Gastrocnemius medialis (tissue), 4 donors: Measurements from ENCODE around the gene ROBO1. TPM values are rescaled to one million over a fixed set of nuclear protein-coding genes. Genes with fewer than 3 reads are reported as not detected.

ENCODE experiments used
- ATAC-seq, 2 donors: fragments of 150-250 bp; one replicate each; pipeline ENCODE4 v1.9.1; 2016
- DNase-seq, 2 donors: peaks; one replicate each; pipeline ENCODE4 v3.0.0-alpha.2; 2019
- H3K27ac ChIP-seq, 4 donors: fragments of 200-600 bp; sonication (generic); 1 replicate in 1 of 4; 2 replicates in 3 of 4; pipeline ENCODE4 v1.5.1; 2016 to 2018; ENCODE audit warnings: mild to moderate bottlenecking in 2 of 4, moderate library complexity in 1 of 4
- H3K27me3 ChIP-seq, 3 donors: fragments of 200-600 bp; sonication (generic) in 2 of 3; 1 replicate in 1 of 3; 2 replicates in 2 of 3; pipeline versions ENCODE4 v1.5.1 to v1.6.0; 2016 to 2019; ENCODE audit warnings: mild to moderate bottlenecking in 1 of 3, moderate library complexity in 1 of 3
- H3K36me3 ChIP-seq, 2 donors: fragments of 200-600 bp; sonication (generic) in 1 of 2; one replicate each; pipeline ENCODE4 v1.5.1; 2017 to 2018
- H3K4me1 ChIP-seq, 2 donors: fragments of 200-600 bp; sonication (generic) in 1 of 2; one replicate each; pipeline ENCODE4 v1.5.1; 2016 to 2017; ENCODE audit warnings: mild to moderate bottlenecking in 2 of 2
- H3K4me3 ChIP-seq, 4 donors: fragments of 200-600 bp; sonication (generic) in 3 of 4; 1 replicate in 1 of 4; 2 replicates in 3 of 4; pipeline ENCODE4 v1.5.1; 2016 to 2019; ENCODE audit warnings: mild to moderate bottlenecking in 2 of 4
- H3K9me3 ChIP-seq, 3 donors: fragments of 200-600 bp; sonication (generic) in 2 of 3; 1 replicate in 1 of 3; 2 replicates in 2 of 3; pipeline ENCODE4 v1.5.1; 2016 to 2019
- POLR2A ChIP-seq, 2 donors: fragments of 450-650 bp; IDR thresholded peaks; one replicate each; pipeline ENCODE4 v1.6.1; 2017; ENCODE audit warnings: antibody characterized with exemption in 2 of 2, mild to moderate bottlenecking in 2 of 2, moderate library complexity in 2 of 2
- in situ Hi-C, 4 donors: fragments of 200-750 bp; cut with MboI; loops; one replicate each; pipeline versions ENCODE4 v1.15.0 to v1.8.0; 2017; ENCODE audit warnings: low sequenced_read_pairs in 4 of 4
- intact Hi-C: fragments of 100-400 bp; cut with DNase I; formaldehyde crosslinking; loops from one replicate; pipeline ENCODE4 v1.15.1; 2023; ENCODE audit warnings: low total_unique reads
- total RNA-seq, 4 donors: library from RNA; depleted of rRNA; stranded (reverse); fragments of >200 nt; gene quantifications; one replicate each; pipeline versions ENCODE4 v1.1.0 to v1.2.3, GENCODE V29; 2016
- TF ChIP-seq, protein P1 (sequence below), 5 experiments: fragments of 450-650 bp in 3 of 5; fragments of 200-600 bp in 2 of 5; sonication (generic) in 2 of 5; IDR thresholded peaks in 4 of 5; conservative IDR thresholded peaks in 1 of 5; 1 replicate in 4 of 5; 2 replicates in 1 of 5; pipeline ENCODE4 v1.5.1; 2016 to 2019; ENCODE audit warnings: antibody characterized with exemption in 5 of 5, mild to moderate bottlenecking in 3 of 5, moderate library complexity in 3 of 5

The ROBO1 gene
- total RNA-seq, 4 donors from 2014 or later = 4.2 to 16.0 (median 9.5) TPM

DNA sequence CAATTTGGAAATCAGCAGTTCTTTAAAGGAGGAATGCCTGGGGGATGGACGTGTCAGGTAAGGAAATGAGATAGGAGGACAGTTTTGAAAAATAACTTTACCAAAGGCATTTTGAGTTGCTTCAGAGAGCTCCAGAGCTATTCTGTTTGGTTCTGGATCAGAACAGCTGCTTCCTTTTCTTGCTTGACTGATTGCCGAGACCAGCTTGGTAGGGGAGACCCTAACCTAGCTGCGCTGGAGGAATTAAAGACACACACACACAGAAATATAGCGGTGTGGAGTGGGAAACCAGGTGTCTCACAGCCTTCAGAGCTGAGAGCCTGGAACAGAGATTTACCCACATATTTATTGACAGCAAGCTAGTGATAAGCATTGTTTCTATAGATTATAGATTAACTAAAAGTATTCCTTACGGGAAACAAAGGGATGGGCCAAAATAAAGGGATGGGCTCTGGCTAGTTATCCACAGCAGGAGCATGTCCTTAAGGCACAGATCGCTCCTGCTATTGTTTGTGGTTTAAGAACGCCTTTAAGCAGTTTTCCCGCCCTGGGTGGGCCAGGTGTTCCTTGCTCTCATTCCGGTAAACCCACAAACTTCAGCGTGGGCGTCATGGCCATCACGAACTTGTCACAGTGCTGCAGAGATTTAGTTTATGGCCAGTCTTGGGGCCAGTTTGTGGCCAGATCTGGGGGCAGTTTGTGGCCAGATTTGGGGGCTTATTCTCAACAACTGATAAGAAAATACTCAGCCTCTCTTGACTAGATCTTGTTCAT lies 556.0 kb downstream of the ROBO1 start:
- Histone ChIP-seq H3K4me1 (no peaks in the 10 kb centered on the region), H3K27me3 (no peaks in the 10 kb centered on the region), H3K36me3 (no peaks in the 10 kb centered on the region), H3K4me3 (no peak overlapping the region), H3K9me3 (no peaks in the 10 kb centered on the region), H3K27ac (no peak overlapping the region)
- DNase-seq = no peak
- ATAC-seq = no peak
- no peak for TF ChIP-seq POLR2A (IDR thresholded peaks at IDR 0.05)
- TF ChIP-seq, protein P1, sequence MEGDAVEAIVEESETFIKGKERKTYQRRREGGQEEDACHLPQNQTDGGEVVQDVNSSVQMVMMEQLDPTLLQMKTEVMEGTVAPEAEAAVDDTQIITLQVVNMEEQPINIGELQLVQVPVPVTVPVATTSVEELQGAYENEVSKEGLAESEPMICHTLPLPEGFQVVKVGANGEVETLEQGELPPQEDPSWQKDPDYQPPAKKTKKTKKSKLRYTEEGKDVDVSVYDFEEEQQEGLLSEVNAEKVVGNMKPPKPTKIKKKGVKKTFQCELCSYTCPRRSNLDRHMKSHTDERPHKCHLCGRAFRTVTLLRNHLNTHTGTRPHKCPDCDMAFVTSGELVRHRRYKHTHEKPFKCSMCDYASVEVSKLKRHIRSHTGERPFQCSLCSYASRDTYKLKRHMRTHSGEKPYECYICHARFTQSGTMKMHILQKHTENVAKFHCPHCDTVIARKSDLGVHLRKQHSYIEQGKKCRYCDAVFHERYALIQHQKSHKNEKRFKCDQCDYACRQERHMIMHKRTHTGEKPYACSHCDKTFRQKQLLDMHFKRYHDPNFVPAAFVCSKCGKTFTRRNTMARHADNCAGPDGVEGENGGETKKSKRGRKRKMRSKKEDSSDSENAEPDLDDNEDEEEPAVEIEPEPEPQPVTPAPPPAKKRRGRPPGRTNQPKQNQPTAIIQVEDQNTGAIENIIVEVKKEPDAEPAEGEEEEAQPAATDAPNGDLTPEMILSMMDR (IDR thresholded peaks at IDR 0.05 in 4 of 5, conservative IDR thresholded peaks at IDR 0.05 in 1 of 5) = no peak
- intact Hi-C loops (no loop called here), in situ Hi-C loops (no loop called here)

DNA sequence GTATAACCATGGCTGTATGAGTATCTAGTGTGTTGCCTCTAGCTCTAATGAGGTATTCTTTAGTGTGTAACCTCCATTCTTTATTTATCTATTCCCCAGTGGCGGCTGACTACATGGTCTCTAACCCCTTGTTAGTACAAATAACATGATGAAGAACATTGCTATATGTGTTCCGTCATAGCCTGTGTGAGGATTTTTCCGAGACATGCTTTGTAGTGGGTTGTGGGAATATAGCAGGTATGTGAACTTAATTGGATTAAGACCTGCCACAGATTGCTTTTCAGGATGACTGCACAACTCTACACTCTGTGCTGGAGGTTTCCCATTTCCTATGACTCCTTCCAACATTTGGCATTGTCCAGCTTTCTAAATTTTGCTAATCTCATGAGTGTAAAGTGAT lies 563.4 kb downstream of the ROBO1 start:
- TF ChIP-seq, protein P1 (IDR thresholded peaks at IDR 0.05 in 4 of 5, conservative IDR thresholded peaks at IDR 0.05 in 1 of 5) = no peak
- TF ChIP-seq POLR2A (IDR thresholded peaks at IDR 0.05) = no peak
- H3K36me3 ChIP-seq = no peaks in the 10 kb centered on the region
- DNase-seq (no peak), ATAC-seq (no peak)
- no peaks in the 10 kb centered on the region for H3K4me1 ChIP-seq
- intact Hi-C loops = no loop called here
- in situ Hi-C loops = no loop called here
- H3K27me3 ChIP-seq = no peaks in the 10 kb centered on the region
- H3K27ac ChIP-seq = no peak overlapping the region
- no peaks in the 10 kb centered on the region for H3K9me3 ChIP-seq
- no peak overlapping the region for H3K4me3 ChIP-seq

DNA sequence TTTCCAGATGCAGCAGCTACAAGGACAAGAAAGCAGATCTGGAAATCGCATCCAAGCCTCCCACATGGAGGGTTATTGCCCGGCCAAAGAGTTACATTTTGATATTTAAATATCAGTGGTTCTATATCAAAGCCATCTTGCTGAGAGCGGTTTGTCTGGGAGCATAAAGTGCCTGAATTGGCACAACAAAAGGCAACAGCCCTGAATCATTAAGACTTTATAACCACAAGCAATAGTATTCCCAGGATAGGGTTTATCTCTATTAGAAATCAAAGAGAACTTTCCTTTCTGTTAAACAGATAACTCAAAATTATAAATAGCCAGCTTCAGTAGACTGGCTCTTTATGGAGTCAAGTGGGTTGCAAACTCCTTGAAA lies 564.7 kb downstream of the ROBO1 start:
- DNase-seq (no peak), ATAC-seq (no peak)
- H3K9me3 ChIP-seq = no peaks in the 10 kb centered on the region
- TF ChIP-seq, protein P1 (IDR thresholded peaks at IDR 0.05 in 4 of 5, conservative IDR thresholded peaks at IDR 0.05 in 1 of 5) = no peak
- TF ChIP-seq POLR2A (IDR thresholded peaks at IDR 0.05) = no peak
- H3K27ac ChIP-seq = no peak overlapping the region
- intact Hi-C loops (no loop called here), in situ Hi-C loops (no loop called here)
- no peak overlapping the region for H3K4me3 ChIP-seq
- no peaks in the 10 kb centered on the region for H3K4me1 ChIP-seq
- H3K36me3 ChIP-seq = no peaks in the 10 kb centered on the region
- H3K27me3 ChIP-seq = no peaks in the 10 kb centered on the region

DNA sequence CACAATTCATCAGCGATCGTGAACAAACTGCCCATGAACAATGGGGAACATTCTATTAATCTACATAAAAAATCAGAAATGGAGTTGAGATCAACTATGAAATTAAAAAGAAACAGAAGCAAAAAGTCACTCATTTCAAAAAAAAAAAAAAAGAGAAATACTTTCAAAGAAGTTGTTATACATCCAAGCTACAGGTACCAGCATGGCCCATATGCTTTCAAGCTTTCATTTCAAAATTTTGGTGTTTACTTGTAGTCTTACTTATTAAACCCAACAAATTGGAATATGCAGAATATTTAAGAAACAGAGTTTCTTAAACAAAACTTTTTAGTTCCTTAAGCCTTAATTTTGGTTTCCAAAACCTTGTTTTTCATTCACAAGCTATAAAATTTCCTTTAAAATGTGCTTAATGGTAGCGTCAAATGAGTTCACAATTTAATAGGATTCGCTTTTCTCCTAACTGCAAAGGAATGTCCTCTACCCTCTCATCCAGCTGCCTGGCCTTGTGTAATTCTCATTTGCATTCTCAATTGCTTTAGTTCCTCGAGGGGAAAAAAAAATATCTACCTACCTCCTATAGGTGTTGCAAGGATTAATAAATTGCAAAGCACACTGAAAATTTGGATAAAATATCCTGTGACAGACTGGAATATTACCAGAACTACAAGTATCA lies 565.2 kb downstream of the ROBO1 start:
- no peak overlapping the region for H3K27ac ChIP-seq
- H3K36me3 ChIP-seq = no peaks in the 10 kb centered on the region
- H3K9me3 ChIP-seq = no peaks in the 10 kb centered on the region
- no peak for TF ChIP-seq POLR2A (IDR thresholded peaks at IDR 0.05)
- TF ChIP-seq, protein P1 (IDR thresholded peaks at IDR 0.05 in 4 of 5, conservative IDR thresholded peaks at IDR 0.05 in 1 of 5) = no peak
- H3K4me1 ChIP-seq = no peaks in the 10 kb centered on the region
- in situ Hi-C loops = no loop called here
- no peak overlapping the region for H3K4me3 ChIP-seq
- ATAC-seq = no peak
- intact Hi-C loops = no loop called here
- DNase-seq = no peak
- H3K27me3 ChIP-seq = no peaks in the 10 kb centered on the region
